Fibroblast of villous mesenchyme (primary cell): ENCODE results near the gene CENPQ. TPM values are rescaled to one million over a fixed set of nuclear protein-coding genes. Genes with fewer than 3 reads are reported as not detected.

Source experiments
- DNase-seq: peaks from one replicate; pipeline ENCODE4 v3.0.0-alpha.2; 2010; ENCODE audit warnings: low read depth
- H3K4me3 ChIP-seq: 2 replicates; pipeline ENCODE4 v1.5.1; 2011; ENCODE audit warnings: low read depth, mild to moderate bottlenecking, low read length
- total RNA-seq: library from RNA; depleted of rRNA; stranded (reverse); fragments of >200 nt; gene quantifications from 2 replicates; pipeline ENCODE4 v1.2.3, GENCODE V29; 2012
- TF ChIP-seq, protein P1 (sequence below): IDR thresholded peaks from 2 replicates; pipeline ENCODE4 v1.5.1; 2012; ENCODE audit warnings: low read depth, mild to moderate bottlenecking, low read length; ENCODE audit not compliant: insufficient read depth

Gene CENPQ
- total RNA-seq, 1 donor, result 7.8 TPM

DNA sequence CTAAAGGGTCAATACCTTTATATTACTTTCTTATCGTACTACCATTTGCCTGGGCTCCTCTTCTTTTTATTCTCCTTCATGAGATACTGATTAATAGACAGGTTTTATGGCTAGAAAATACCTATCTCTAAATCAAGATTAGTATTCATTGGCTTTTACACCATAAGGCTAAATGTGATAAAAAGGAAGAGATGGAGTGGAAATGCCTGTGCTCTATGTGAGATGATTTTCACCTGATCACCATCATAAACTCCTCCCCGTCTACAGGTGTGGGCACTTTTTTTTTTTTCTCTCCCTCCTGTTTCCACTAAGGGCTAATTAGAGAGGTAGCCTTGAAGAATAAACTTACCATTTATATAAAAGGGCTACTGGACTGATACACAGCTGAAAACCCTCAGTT lies 36.5 kb downstream of the CENPQ start, which contains the start of gene GLYATL3:
GLYATL3 (plus strand) TSS at position 301 of the 400 bp plus-strand sequence. CDS start 12,068 bp downstream, outside the sequence.
- no peak for DNase-seq
- H3K4me3 ChIP-seq, result no peak within 1 kb of the TSS
- TF ChIP-seq, protein P1, sequence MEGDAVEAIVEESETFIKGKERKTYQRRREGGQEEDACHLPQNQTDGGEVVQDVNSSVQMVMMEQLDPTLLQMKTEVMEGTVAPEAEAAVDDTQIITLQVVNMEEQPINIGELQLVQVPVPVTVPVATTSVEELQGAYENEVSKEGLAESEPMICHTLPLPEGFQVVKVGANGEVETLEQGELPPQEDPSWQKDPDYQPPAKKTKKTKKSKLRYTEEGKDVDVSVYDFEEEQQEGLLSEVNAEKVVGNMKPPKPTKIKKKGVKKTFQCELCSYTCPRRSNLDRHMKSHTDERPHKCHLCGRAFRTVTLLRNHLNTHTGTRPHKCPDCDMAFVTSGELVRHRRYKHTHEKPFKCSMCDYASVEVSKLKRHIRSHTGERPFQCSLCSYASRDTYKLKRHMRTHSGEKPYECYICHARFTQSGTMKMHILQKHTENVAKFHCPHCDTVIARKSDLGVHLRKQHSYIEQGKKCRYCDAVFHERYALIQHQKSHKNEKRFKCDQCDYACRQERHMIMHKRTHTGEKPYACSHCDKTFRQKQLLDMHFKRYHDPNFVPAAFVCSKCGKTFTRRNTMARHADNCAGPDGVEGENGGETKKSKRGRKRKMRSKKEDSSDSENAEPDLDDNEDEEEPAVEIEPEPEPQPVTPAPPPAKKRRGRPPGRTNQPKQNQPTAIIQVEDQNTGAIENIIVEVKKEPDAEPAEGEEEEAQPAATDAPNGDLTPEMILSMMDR, result no peak

DNA sequence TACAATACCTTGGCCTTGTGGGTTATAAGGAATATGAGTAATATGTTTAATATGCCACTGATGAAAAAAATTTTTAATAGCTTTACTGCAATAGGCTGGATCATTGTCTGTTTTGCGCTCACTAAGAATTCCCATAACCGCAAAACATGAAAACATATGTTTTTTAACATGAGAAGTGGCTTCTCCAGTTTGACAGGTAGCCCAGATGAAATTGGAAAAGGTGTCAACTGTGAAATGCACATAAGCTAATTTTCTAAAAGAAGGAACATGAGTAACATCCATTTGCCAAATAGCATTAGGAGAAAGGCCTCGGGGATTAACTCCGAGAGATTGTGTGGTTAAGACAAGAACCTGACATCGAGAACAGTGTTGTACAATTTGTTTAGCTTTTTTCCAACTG lies 41.5 kb downstream of the CENPQ start:
- TF ChIP-seq, protein P1, result no peak
- H3K4me3 ChIP-seq, result no peak overlapping the region

DNA sequence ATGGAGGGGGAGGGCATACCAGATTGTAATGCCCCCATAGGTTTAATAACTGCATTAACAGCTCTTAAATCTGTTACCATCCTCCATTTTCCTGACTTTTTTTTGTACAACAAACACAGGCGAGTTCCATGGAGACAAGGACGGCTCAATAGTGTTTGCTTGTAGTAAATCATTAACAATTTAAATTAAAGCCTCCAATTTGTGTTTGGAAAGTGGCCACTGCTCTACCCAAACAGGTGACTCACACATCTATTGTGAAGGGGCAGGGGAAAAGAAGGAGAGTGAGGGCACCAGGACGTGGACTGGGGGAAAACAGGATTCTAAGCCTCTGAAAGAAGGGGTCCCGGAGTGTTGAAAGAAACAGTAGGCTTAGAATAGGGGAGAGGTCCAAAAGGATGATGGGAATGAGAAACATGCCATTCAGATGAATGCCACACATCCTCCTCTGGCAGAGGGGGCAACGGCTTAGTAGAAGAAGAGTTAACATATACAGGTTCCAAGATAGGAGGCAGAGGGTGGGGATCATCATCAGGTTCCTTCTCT lies 43.5 kb downstream of the CENPQ start:
- no peak overlapping the region for H3K4me3 ChIP-seq
- TF ChIP-seq, protein P1, result no peak
- no peak for DNase-seq

More for the DNA sequence above, 41.5 kb downstream of the CENPQ start:
- no peak for DNase-seq

DNA sequence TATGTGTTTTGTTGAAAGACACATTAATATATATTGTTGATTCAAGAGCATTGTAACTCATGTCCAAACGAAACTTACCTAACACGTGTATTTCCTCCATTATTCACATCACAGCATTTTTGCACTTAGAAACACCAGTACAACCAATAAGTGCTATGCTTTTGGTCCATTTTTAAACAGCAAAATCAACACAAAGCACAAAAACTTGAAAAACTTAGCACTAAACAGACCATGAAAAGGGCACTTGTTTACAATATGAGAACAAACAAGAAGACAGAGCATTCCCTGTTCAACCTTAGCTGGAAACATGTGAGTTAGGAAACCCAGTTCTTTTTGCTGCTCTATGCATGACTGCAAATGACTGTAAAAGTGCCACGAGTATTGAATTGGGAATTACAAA lies 46.2 kb downstream of the CENPQ start:
- TF ChIP-seq, protein P1, result no peak
- DNase-seq, result no peak
- no peak overlapping the region for H3K4me3 ChIP-seq

DNA sequence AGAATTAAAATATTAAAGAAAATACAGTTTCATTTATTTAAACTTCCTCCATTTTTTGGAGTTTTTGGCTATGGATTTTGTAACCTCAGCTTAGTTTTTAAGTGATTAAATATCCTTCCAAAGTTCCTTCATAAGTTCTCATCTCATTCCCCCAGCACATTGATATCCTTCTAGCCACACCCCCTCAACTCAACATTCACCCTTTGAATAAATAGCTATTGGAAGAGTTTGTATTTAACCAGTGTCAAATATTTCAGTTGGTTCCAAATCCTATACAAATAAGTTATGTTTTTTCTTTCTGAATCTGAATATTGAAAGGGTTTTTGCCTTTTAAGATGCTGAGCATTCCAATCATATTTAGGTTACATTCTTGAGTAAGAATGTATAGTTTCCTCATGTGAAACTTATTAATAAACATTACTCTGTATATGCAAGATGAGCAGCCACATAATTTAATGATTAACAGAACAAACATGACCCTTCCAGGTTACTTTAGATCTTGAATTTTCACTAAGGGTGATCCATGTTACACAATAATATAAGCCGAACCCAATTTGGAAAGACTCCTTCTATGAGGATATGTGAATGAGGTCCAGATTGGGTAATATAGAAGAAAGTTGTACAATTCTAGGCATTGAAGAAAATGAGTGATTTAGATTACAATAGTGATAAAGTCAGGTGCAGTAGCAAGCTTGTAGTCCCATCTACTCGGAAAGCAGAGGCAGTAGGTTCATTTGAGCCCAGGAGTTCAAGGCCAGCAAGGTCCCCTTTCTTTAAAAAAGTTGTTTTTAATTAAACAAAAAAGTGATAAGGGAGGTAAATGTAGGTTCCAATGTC lies 50.2 kb downstream of the CENPQ start:
- DNase-seq, result no peak
- TF ChIP-seq, protein P1, result no peak
- H3K4me3 ChIP-seq, result no peak overlapping the region

DNA sequence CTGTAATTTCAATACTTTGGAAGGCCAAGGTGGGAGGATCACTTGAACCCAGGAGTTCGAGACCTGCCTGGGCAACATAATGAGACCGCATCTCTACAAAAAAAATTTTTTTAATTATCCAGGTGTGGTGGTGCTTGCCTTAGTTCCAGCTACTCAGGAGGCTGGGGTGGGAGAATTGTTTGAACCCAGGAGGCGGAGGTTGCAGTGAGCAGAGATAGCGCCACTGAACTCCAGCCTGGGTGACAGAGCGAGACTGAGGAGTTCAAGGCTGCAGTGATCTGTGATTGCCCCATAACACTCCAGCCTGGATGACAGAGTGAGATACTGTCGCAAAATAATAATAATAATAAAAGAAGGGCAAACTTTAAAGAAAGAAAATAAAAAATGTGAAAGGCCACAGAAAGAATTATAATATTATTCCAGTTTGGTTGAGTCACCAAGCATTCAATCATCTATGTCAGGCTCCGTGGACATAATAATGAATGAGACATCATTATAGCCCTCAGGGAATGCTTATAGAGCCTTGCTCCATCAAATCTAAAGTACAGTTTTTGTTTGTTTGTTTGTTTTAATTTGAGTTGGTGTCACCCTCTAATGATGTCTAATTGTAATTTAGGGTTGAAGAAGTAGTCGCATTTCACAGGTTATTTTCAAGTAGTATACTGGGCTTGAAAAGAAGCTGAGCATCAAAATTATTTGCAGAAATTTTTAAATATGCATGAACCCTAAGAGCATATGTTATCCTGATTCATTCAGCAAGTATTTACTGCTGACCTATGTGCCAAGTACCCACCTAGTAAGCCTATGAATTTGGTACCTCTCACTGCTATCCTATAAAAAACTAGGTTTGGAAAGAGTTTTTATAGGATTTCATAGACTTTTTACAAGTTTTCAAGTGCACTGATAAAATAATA lies 51.7 kb downstream of the CENPQ start:
- TF ChIP-seq, protein P1, result no peak
- no peak for DNase-seq
- no peak overlapping the region for H3K4me3 ChIP-seq
